AML-193 (cell line): Measurements from ENCODE around the gene FBN3.

Source experiments
- DNase-seq, 2 experiments: peaks; one replicate each; lab custom pipeline; 2025; lab: John Stamatoyannopoulos, UW

FBN3 gene

DNA sequence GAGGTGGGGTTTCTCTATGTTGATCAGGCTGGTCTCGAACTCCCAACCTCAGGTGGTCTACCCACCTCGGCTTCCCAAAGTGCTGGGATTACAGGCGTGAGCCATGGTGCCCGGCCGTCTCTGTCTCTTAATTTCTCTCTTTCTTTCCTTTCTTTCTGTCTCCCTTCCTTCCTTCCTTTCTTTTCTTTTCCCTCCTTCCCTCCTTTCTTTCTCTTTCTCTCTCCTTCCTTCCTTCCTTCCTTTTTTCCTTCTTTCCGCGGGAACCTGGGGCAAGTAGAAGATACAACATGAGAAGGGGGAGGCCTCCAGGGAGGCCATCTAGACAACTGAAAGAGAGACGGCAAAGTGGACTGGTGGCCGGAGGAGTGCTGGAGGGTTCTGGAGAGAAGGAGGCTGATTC is 128.7 kb downstream of the FBN3 start:
- no peak for DNase-seq

DNA sequence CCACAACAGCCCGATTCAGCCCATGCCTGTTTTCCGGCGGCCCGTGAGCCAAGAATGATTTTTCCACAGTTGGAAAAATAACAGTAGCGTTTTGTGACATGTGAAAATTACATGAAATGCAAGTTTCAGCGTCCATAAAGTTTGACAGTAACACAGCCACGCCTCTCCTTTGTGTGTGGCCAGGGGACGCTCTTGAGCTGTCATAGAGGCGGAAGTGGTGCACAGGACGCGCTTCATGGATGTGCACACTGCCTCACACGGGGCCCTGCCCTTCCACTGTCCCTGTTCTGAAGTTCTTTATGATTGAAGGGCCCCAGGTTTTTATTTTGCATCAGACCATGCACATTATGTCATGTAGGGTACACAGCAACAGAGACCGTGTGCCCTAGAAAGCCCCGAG is 131.6 kb downstream of the FBN3 start:
- peak; percentile 56 to 65 for DNase-seq
